GM10248 (cell line): Measurements from ENCODE around the gene MND1.
"Not testable (repeated sequence)": the region's sequence is repeated elsewhere in the genome, so short reads cannot be mapped to it uniquely, and the experiment has no call there.

Source experiments
- CTCF ChIA-PET: fragments of 300-600 bp; sonication (Branson Sonifier 250); formaldehyde crosslinking; extraction: SDS; loops from one replicate; lab custom pipeline; 2021; ENCODE audit warnings: antibody characterized with exemption; lab: Yijun Ruan, JAX
- POLR2A ChIA-PET: fragments of 350-650 bp; sonication (Branson Sonifier 250); formaldehyde crosslinking; extraction: SDS; loops from one replicate; lab custom pipeline; 2020; ENCODE audit warnings: antibody characterized with exemption; lab: Yijun Ruan, JAX
- DNase-seq: peaks from one replicate; pipeline ENCODE4 v3.0.0; 2012; ENCODE audit errors: extremely low spot score
- CTCF ChIP-seq: IDR thresholded peaks from 2 replicates; pipeline ENCODE4 v1.5.1; 2012; ENCODE audit warnings: mild to moderate bottlenecking, low read depth; ENCODE audit errors: extremely low read depth, missing control alignments, control extremely low read depth

Gene MND1

GRCh38 chr4:153447175-153447905, 102.9 kb downstream of the MND1 start:
- no peak for TF ChIP-seq CTCF
- ChIA-PET POLR2A (no interaction called here), CTCF (interaction anchor here (0.6 to 1.6 kb wide), 12 partner anchors 10 to 126 kb away, joined by 3 to 7 read pairs (median 4); partner anchors contain the start of gene TMEM131L)
- DNase-seq = no peak

GRCh38 chr4:153448003-153448731, 103.7 kb downstream of the MND1 start:
- DNase-seq = no peak
- ChIA-PET POLR2A (no interaction called here), CTCF (interaction anchor here (0.6 to 1.6 kb wide), 8 partner anchors 11 to 126 kb away, joined by 3 to 7 read pairs (median 4); partner anchors contain the start of gene TMEM131L)
- TF ChIP-seq CTCF = no peak

DNA sequence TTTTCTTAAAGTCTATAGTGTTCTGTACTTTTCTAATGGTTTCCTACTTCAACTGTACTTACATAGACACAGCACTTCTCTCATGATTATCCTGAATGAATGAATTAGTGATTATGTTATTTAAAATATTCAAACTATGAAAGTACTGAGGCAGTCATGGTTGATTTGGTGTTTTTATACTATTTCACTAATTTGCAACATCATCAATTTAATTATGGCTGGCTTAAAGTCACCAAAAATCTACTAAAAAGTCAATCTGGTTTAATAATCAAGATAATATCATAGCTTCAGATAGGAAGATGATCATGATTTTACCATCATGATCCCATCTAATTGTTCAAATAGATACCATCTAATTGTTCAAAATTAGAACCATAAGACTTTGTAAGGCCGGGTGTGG, 104.8 kb downstream of the MND1 start:
- TF ChIP-seq CTCF = no peak
- ChIA-PET CTCF (interaction anchor here (1.6 kb wide), 1 partner anchor 16 kb away, joined by 4 read pairs; no protein-coding TSS in a partner anchor), POLR2A (no interaction called here)
- DNase-seq = no peak

GRCh38 chr4:153450544-153450917, 106.0 kb downstream of the MND1 start:
- no peak for DNase-seq
- POLR2A ChIA-PET = no interaction called here
- TF ChIP-seq CTCF = no peak
- CTCF ChIA-PET = interaction anchor here (1.6 kb wide), 1 partner anchor 18 kb away, joined by 4 read pairs; no protein-coding TSS in a partner anchor

DNA sequence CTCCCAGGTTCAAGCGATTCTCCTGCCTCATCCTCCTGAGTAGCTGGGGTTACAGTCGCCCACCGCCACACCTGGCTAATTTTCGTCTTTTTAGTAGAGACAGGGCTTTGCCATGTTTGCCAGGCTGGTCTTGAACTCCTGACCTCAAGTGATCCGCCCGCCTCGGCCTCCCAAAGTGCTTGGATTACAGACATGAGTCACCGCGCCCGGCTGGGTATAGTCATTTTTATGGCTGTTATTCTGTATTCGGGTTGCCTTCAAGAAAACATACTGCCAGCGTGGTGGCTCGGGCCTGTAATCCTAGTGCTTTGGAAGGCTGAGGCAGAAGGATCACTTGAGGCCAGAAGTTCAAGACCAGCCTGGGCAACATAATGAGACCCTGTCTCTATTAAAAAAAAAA, 106.7 kb downstream of the MND1 start:
- CTCF ChIA-PET, DNase-seq, POLR2A ChIA-PET: not testable (repeated sequence)

- DNase-seq = no peak
- ChIA-PET POLR2A (no interaction called here), CTCF (interaction anchor here (2.1 kb wide), 1 partner anchor 14 kb away, joined by 7 read pairs; the partner anchor contains the start of gene TMEM131L)
- no peak for TF ChIP-seq CTCF
These were observed 107.6 kb downstream of the MND1 start for GRCh38 chr4:153451911-153452657.
